Central memory CD8-positive, alpha-beta T cell (primary cell): ENCODE data around the gene AFF2.

ENCODE experiments used
- ATAC-seq: fragments of 150-1000 bp; cut with Tn5 transposase; replicated peaks from 2 replicates; pipeline ENCODE4 v1.10.0; 2022; ENCODE audit warnings: mild to moderate bottlenecking, moderate FRiP score, moderate number of reproducible peaks; ENCODE audit not compliant: poor library complexity, severe bottlenecking; ENCODE audit errors: extremely low read depth
- DNase-seq, 2 donors: peaks; one replicate each; pipeline ENCODE4 v3.0.0; 2021; ENCODE audit warnings: low spot score in 2 of 2
- H3K27ac Mint-ChIP-seq: one replicate; pipeline ENCODE4 v1.8.0; 2022; ENCODE audit warnings: low read depth, mild to moderate bottlenecking, moderate library complexity, mixed read lengths
- H3K27me3 Mint-ChIP-seq: one replicate; pipeline ENCODE4 v1.8.0; 2022; ENCODE audit warnings: mixed read lengths
- H3K36me3 Mint-ChIP-seq: one replicate; pipeline ENCODE4 v1.8.0; 2022; ENCODE audit warnings: mild to moderate bottlenecking, moderate library complexity, mixed read lengths; ENCODE audit not compliant: insufficient read depth
- H3K4me1 Mint-ChIP-seq: one replicate; pipeline ENCODE4 v1.8.0; 2022; ENCODE audit warnings: mixed read lengths
- H3K4me3 Mint-ChIP-seq: one replicate; pipeline ENCODE4 v1.8.0; 2022; ENCODE audit warnings: mild to moderate bottlenecking, moderate library complexity, mixed read lengths
- H3K9me3 Mint-ChIP-seq: one replicate; pipeline ENCODE4 v1.8.0; 2022; ENCODE audit warnings: mixed read lengths

The AFF2 gene

GRCh38 chrX:148811236-148811635 is 310.8 kb downstream of the AFF2 start:
- Mint-ChIP-seq H3K9me3 (no peaks in the 10 kb centered on the region), H3K4me3 (no peak overlapping the region), H3K4me1 (no peaks in the 10 kb centered on the region), H3K36me3 (no peaks in the 10 kb centered on the region), H3K27ac (no peak overlapping the region), H3K27me3 (no peaks in the 10 kb centered on the region)
- DNase-seq (no peak), ATAC-seq (no peak)

- DNase-seq (no peak), ATAC-seq (no peak)
- H3K36me3 Mint-ChIP-seq = no peaks in the 10 kb centered on the region
- no peaks in the 10 kb centered on the region for H3K4me1 Mint-ChIP-seq
- no peaks in the 10 kb centered on the region for H3K27me3 Mint-ChIP-seq
- H3K27ac Mint-ChIP-seq = no peak overlapping the region
- no peak overlapping the region for H3K4me3 Mint-ChIP-seq
- no peaks in the 10 kb centered on the region for H3K9me3 Mint-ChIP-seq
Observed at GRCh38 chrX:148813422-148813821, 313.0 kb downstream of the AFF2 start.

- DNase-seq = no peak
- ATAC-seq = no peak
- H3K4me3 Mint-ChIP-seq = no peak overlapping the region
- H3K4me1 Mint-ChIP-seq = no peaks in the 10 kb centered on the region
- H3K36me3 Mint-ChIP-seq = no peaks in the 10 kb centered on the region
- no peaks in the 10 kb centered on the region for H3K27me3 Mint-ChIP-seq
- H3K9me3 Mint-ChIP-seq = no peaks in the 10 kb centered on the region
- H3K27ac Mint-ChIP-seq = no peak overlapping the region
Observed at GRCh38 chrX:148813967-148814366, 313.6 kb downstream of the AFF2 start.

- H3K4me1 Mint-ChIP-seq = no peaks in the 10 kb centered on the region
- H3K4me3 Mint-ChIP-seq = no peak overlapping the region
- DNase-seq (no peak), ATAC-seq (no peak)
- H3K27me3 Mint-ChIP-seq = no peaks in the 10 kb centered on the region
- H3K9me3 Mint-ChIP-seq = no peaks in the 10 kb centered on the region
- H3K36me3 Mint-ChIP-seq = no peaks in the 10 kb centered on the region
- no peak overlapping the region for H3K27ac Mint-ChIP-seq
Observed at GRCh38 chrX:148815218-148815961, 315.0 kb downstream of the AFF2 start.

- no peak overlapping the region for H3K4me3 Mint-ChIP-seq
- no peaks in the 10 kb centered on the region for H3K36me3 Mint-ChIP-seq
- H3K9me3 Mint-ChIP-seq = no peaks in the 10 kb centered on the region
- H3K4me1 Mint-ChIP-seq = no peaks in the 10 kb centered on the region
- H3K27ac Mint-ChIP-seq = no peak overlapping the region
- ATAC-seq = no peak
- no peak for DNase-seq
- no peaks in the 10 kb centered on the region for H3K27me3 Mint-ChIP-seq
Observed at GRCh38 chrX:148823986-148824385, 323.6 kb downstream of the AFF2 start.

GRCh38 chrX:148825696-148826095 is 325.3 kb downstream of the AFF2 start:
- Mint-ChIP-seq H3K4me1 (no peaks in the 10 kb centered on the region), H3K27ac (no peak overlapping the region), H3K4me3 (no peak overlapping the region), H3K36me3 (no peaks in the 10 kb centered on the region), H3K27me3 (no peaks in the 10 kb centered on the region), H3K9me3 (no peaks in the 10 kb centered on the region)
- ATAC-seq = no peak
- no peak for DNase-seq

GRCh38 chrX:148836741-148837140 is 336.3 kb downstream of the AFF2 start:
- H3K4me1 Mint-ChIP-seq = no peaks in the 10 kb centered on the region
- no peak for DNase-seq
- H3K9me3 Mint-ChIP-seq = no peaks in the 10 kb centered on the region
- H3K27ac Mint-ChIP-seq = no peak overlapping the region
- H3K36me3 Mint-ChIP-seq = no peaks in the 10 kb centered on the region
- ATAC-seq = no peak
- H3K27me3 Mint-ChIP-seq = no peaks in the 10 kb centered on the region
- H3K4me3 Mint-ChIP-seq = no peak overlapping the region

GRCh38 chrX:148850631-148851030 is 350.2 kb downstream of the AFF2 start:
- Mint-ChIP-seq H3K27me3 (no peaks in the 10 kb centered on the region), H3K36me3 (peaks cover 3% of the 10 kb centered on the region), H3K9me3 (no peaks in the 10 kb centered on the region), H3K27ac (no peak overlapping the region), H3K4me1 (no peaks in the 10 kb centered on the region), H3K4me3 (no peak overlapping the region)
- ATAC-seq (no peak), DNase-seq (no peak)

- ATAC-seq = no peak
- Mint-ChIP-seq H3K9me3 (no peaks in the 10 kb centered on the region), H3K27ac (no peak overlapping the region), H3K27me3 (no peaks in the 10 kb centered on the region), H3K36me3 (no peaks in the 10 kb centered on the region), H3K4me1 (no peaks in the 10 kb centered on the region), H3K4me3 (no peak overlapping the region)
- no peak for DNase-seq
Observed at GRCh38 chrX:148854306-148854705, 353.9 kb downstream of the AFF2 start.

GRCh38 chrX:148856505-148856904 is 356.1 kb downstream of the AFF2 start:
- Mint-ChIP-seq H3K36me3 (no peaks in the 10 kb centered on the region), H3K27me3 (no peaks in the 10 kb centered on the region), H3K4me1 (no peaks in the 10 kb centered on the region), H3K4me3 (no peak overlapping the region), H3K27ac (no peak overlapping the region), H3K9me3 (no peaks in the 10 kb centered on the region)
- DNase-seq (no peak), ATAC-seq (no peak)

GRCh38 chrX:148865277-148866210 is 365.1 kb downstream of the AFF2 start:
- no peak for DNase-seq
- no peaks in the 10 kb centered on the region for H3K9me3 Mint-ChIP-seq
- no peaks in the 10 kb centered on the region for H3K27me3 Mint-ChIP-seq
- ATAC-seq = no peak
- H3K36me3 Mint-ChIP-seq = no peaks in the 10 kb centered on the region
- H3K4me3 Mint-ChIP-seq = no peak overlapping the region
- H3K4me1 Mint-ChIP-seq = no peaks in the 10 kb centered on the region
- H3K27ac Mint-ChIP-seq = no peak overlapping the region

GRCh38 chrX:148867596-148867995 is 367.2 kb downstream of the AFF2 start:
- no peak for DNase-seq
- Mint-ChIP-seq H3K9me3 (no peaks in the 10 kb centered on the region), H3K4me3 (no peak overlapping the region), H3K4me1 (no peaks in the 10 kb centered on the region), H3K27me3 (no peaks in the 10 kb centered on the region), H3K36me3 (no peaks in the 10 kb centered on the region), H3K27ac (no peak overlapping the region)
- no peak for ATAC-seq
